GM19240 (cell line): ENCODE results near the gene C1orf167.

Source experiments
- DNase-seq: peaks from one replicate; pipeline ENCODE4 v3.0.0; 2011; ENCODE audit warnings: low spot score; ENCODE audit not compliant: insufficient read length

C1orf167 gene

GRCh38 chr1:11835441-11836225, 73.6 kb downstream of the C1orf167 start:
- no peak for DNase-seq

DNA sequence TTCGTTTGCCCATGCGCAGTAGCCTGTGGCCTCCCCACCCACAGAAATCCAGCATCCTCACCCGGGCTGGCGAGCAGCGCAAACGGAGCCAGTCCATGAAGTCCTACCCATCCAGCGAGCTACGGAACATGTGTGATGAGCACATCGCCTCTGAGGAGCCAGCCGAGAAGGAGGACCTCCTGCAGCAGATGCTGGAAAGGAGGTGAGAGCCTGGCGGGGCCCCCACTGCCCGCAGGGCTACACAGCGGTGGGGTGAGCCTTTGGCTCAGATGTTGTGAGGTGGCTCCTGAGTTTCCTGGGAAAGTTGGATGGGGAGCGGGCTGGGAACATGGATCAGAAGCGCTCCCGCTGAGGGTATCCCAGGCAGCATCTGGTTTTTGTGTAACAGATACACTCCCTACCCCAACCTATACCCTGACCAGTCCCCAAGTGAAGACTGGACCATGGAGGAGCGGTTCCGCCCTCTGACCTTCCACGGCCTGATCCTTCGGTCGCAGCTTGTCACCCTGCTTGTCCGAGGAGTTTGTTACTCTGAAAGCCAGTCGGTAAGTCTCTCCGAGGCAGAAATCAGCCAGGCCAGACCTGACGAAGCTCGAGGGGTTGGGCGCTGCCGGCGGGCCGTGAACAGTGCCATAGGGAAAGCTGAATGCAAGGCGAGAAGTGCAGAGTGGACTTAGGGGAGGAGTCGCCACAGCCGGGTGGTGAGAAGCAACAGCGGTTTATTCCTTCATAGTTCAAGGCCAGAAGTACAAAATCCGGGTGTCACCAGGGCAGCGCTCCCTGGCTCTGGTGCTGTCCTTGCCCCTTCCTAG, 75.2 kb downstream of the C1orf167 start:
- DNase-seq: no peak

DNA sequence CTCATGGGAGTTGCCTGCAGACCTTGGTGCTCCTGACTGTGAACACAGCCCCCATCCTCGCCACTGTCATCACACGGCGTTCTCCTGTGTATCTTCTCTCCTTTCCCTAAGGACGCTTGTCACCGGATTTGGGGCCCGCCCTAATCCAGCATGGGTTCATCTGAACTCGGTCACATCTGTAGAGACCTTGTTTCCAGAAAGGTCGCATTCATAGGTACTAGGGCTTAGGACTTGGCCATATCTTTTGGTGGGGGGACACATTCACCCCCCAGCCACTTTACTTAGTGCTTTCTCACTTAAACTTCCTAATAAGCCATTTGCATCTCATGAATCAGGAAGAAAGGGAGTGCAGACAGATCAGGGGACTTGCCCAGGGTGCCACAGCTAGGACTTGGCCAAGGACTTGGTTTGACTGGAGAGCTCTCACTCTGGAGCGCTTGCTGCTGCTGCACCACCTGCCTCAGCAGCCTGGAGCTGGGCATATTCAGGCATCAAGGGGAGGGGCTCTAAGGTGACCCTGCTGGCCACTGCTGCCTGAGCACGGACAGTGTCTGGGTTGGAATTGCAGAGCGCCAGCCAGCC, 75.9 kb downstream of the C1orf167 start:
- no peak for DNase-seq

- DNase-seq: peak; percentile 87
Observed at GRCh38 chr1:11838349-11839272, 76.6 kb downstream of the C1orf167 start.
